Measurements from ENCODE around the gene AIG1. TPM values are rescaled to one million over a fixed set of nuclear protein-coding genes. Genes with fewer than 3 reads are reported as not detected.
"Not testable (repeated sequence)": the region's sequence is repeated elsewhere in the genome, so short reads cannot be mapped to it uniquely, and the experiment has no call there.

Gene AIG1
- total and polyA plus RNA-seq, 2 of the 13 experiments (the other 11 are each of a cell fraction or from before 2014, with no cell fraction given), result 115 to 197 TPM

GRCh38 chr6:143139239-143139784, 78.6 kb downstream of the AIG1 start:
- ChIA-PET CTCF (ENCODE audit: low intra/inter-chr PET ratio, low total read pairs) (no interaction called here), POLR2A (interaction anchor here (0.7 kb wide), 1 partner anchor 11 kb away, joined by 3 read pairs; no protein-coding TSS in a partner anchor)
- ATAC-seq (no peak), FAIRE-seq (no peak), DNase-seq (ENCODE audit: low spot score) (no peak)
- Histone ChIP-seq H3K4me1 (ENCODE audit: insufficient read depth, low read length) (no peaks in the 10 kb centered on the region), H3K4me3 (replicated peaks in 1 of 3; ENCODE audit: insufficient read depth in 1 of 3, low read depth in 2 of 3, low read length in 3 of 3) (no peak overlapping the region), H3K9me3 (ENCODE audit: low read length) (no peaks in the 10 kb centered on the region), H2AFZ (ENCODE audit: low read length) (no peak overlapping the region), H3K79me2 (ENCODE audit: insufficient read depth, low read length) (no peaks in the 10 kb centered on the region), H3K9ac (ENCODE audit: insufficient read depth, low read depth, low read length) (no peak overlapping the region), H3K36me3 (replicated peaks in 1 of 2; ENCODE audit: control insufficient read depth in 1 of 2, insufficient read depth in 2 of 2, low read length in 2 of 2) (peaks cover 2 to 33% of the 10 kb centered on the region in 2 experiments; a peak in 4 of 5 replicates), H4K20me1 (ENCODE audit: insufficient read depth, low read length) (no peaks in the 10 kb centered on the region), H3K27me3 (ENCODE audit: control insufficient read depth in 1 of 2, insufficient read depth in 2 of 2, low read length in 2 of 2) (no peaks in the 10 kb centered on the region), H3K27ac (ENCODE audit: extremely low read length, insufficient read depth, low read length) (no peak overlapping the region), H3K4me2 (ENCODE audit: low read depth, low read length) (no peak overlapping the region)
- intact Hi-C loops (cut with micrococcal nuclease; ENCODE audit: unreplicated experiment), result no loop called here
- no TSS peak for BruUV-seq (replicated peaks)
- WGBS (ENCODE audit: low lambda C conversion rate), result 97% methylated on average over 3 of the region's 3 CpGs
- in situ Hi-C loops (cut with HindIII; ENCODE audit: extremely low pct_ligation_motif_present, low pct_unique_long_range_greater_than_20kb), result no loop called here
- TF ChIP-seq ETV5 (CRISPR knock-in tag; IDR thresholded peaks at IDR 0.05; ENCODE audit: borderline replicate concordance), result no peak
- TF ChIP-seq ZNF275 (CRISPR knock-in tag; IDR thresholded peaks at IDR 0.05; ENCODE audit: borderline replicate concordance), result no peak
- TF ChIP-seq ZBTB33 (CRISPR knock-in tag; IDR thresholded peaks at IDR 0.05), result no peak
- TF ChIP-seq CBFB (CRISPR knock-in tag; IDR thresholded peaks at IDR 0.05), result no peak

GRCh38 chr6:143139884-143140283, 79.2 kb downstream of the AIG1 start:
- H3K79me2 ChIP-seq (ENCODE audit: insufficient read depth, low read length); H4K20me1 ChIP-seq (ENCODE audit: insufficient read depth, low read length); BruUV-seq (replicated peaks); H3K9me3 ChIP-seq (ENCODE audit: low read length); H3K9ac ChIP-seq (ENCODE audit: insufficient read depth, low read depth, low read length); H3K27me3 ChIP-seq (ENCODE audit: control insufficient read depth in 1 of 2, insufficient read depth in 2 of 2, low read length in 2 of 2); H3K27ac ChIP-seq (ENCODE audit: extremely low read length, insufficient read depth, low read length); H3K4me2 ChIP-seq (ENCODE audit: low read depth, low read length); ATAC-seq; DNase-seq (ENCODE audit: low spot score); H2AFZ ChIP-seq (ENCODE audit: low read length); FAIRE-seq; intact Hi-C loops (cut with micrococcal nuclease; ENCODE audit: unreplicated experiment); H3K4me1 ChIP-seq (ENCODE audit: insufficient read depth, low read length); in situ Hi-C loops (cut with HindIII; ENCODE audit: extremely low pct_ligation_motif_present, low pct_unique_long_range_greater_than_20kb); H3K4me3 ChIP-seq (replicated peaks in 1 of 3; ENCODE audit: insufficient read depth in 1 of 3, low read depth in 2 of 3, low read length in 3 of 3); CTCF ChIA-PET (ENCODE audit: low intra/inter-chr PET ratio, low total read pairs); POLR2A ChIA-PET: not testable (repeated sequence)
- WGBS (ENCODE audit: low lambda C conversion rate), result 97% methylated on average over 5 of the region's 5 CpGs
- peaks cover 2 to 33% of the 10 kb centered on the region in 2 experiments; a peak in 4 of 5 replicates for H3K36me3 ChIP-seq (replicated peaks in 1 of 2; ENCODE audit: control insufficient read depth in 1 of 2, insufficient read depth in 2 of 2, low read length in 2 of 2)

Data from HepG2 (cell line).